GM19395 (cell line): ENCODE measurements around the gene NR6A1.

ENCODE experiments used
- ATAC-seq: cut with Tn5 transposase; IDR thresholded peaks from one replicate; pipeline ENCODE4 v1.9.1; 2021; ENCODE audit warnings: mild to moderate bottlenecking, moderate library complexity; ENCODE audit not compliant: unreplicated experiment

NR6A1 gene

GRCh38 chr9:124510650-124511425 lies 260.3 kb downstream of the NR6A1 start:
- ATAC-seq: no peak

GRCh38 chr9:124507880-124508423 lies 263.2 kb downstream of the NR6A1 start:
- no peak for ATAC-seq

GRCh38 chr9:124506931-124507879 lies 263.9 kb downstream of the NR6A1 start, which contains the start of gene NR5A1:
TSS of gene NR5A1 (minus strand) at chr9:124507399. CDS start at chr9:124503395, 4,004 bp downstream.
- no peak for ATAC-seq

- no peak for ATAC-seq
Observed at GRCh38 chr9:124506433-124506832, 264.7 kb downstream of the NR6A1 start.

- no peak for ATAC-seq
Observed at GRCh38 chr9:124505901-124506346, 265.2 kb downstream of the NR6A1 start.

GRCh38 chr9:124505006-124505900 lies 265.9 kb downstream of the NR6A1 start:
- ATAC-seq: no peak

GRCh38 chr9:124504530-124505005 lies 266.5 kb downstream of the NR6A1 start:
- no peak for ATAC-seq

GRCh38 chr9:124503713-124504529 lies 267.2 kb downstream of the NR6A1 start:
- no peak for ATAC-seq

GRCh38 chr9:124502711-124503702 lies 268.1 kb downstream of the NR6A1 start:
- ATAC-seq: no peak

GRCh38 chr9:124501771-124502320 lies 269.3 kb downstream of the NR6A1 start:
- ATAC-seq: no peak

- no peak for ATAC-seq
Observed at GRCh38 chr9:124500796-124501611, 270.1 kb downstream of the NR6A1 start.

- no peak for ATAC-seq
Observed at GRCh38 chr9:124500028-124500795, 270.9 kb downstream of the NR6A1 start.

GRCh38 chr9:124499216-124499615 lies 271.9 kb downstream of the NR6A1 start:
- ATAC-seq: no peak

GRCh38 chr9:124498499-124499146 lies 272.5 kb downstream of the NR6A1 start:
- no peak for ATAC-seq

GRCh38 chr9:124498040-124498439 lies 273.1 kb downstream of the NR6A1 start:
- ATAC-seq: no peak

GRCh38 chr9:124497441-124497840 lies 273.7 kb downstream of the NR6A1 start:
- ATAC-seq: no peak
